ENCODE measurements around the gene EPHB3. TPM values are rescaled to one million over a fixed set of nuclear protein-coding genes. Genes with fewer than 3 reads are reported as not detected.

The EPHB3 gene
- total RNA-seq, 1 donor from 2014 or later, result 17.2 TPM

GRCh38 chr3:184568560-184568923, 7.0 kb downstream of the EPHB3 start:
- H3K36me3 ChIP-seq (ENCODE audit: insufficient read depth, low read length), result no peaks in the 10 kb centered on the region
- no peak for TF ChIP-seq CTCF (IDR thresholded peaks at IDR 0.05; ENCODE audit: insufficient read depth, low read depth, low read length)
- Mint-ChIP-seq H3K36me3 (ENCODE audit: low read depth, unreplicated experiment) (peaks cover 10% of the 10 kb centered on the region), H3K9me3 (ENCODE audit: unreplicated experiment) (no peaks in the 10 kb centered on the region), H3K27me3 (ENCODE audit: low read depth, unreplicated experiment) (no peaks in the 10 kb centered on the region), H3K4me3 (ENCODE audit: unreplicated experiment) (peak overlapping the region; percentile 58), H3K27ac (ENCODE audit: unreplicated experiment) (peak overlapping the region; percentile 75), H3K4me1 (ENCODE audit: low read depth, unreplicated experiment) (peaks cover 43% of the 10 kb centered on the region)
- peak overlapping the region; percentile 86 for H3K4me2 ChIP-seq (ENCODE audit: low read length)
- H3K79me2 ChIP-seq (ENCODE audit: insufficient read depth, low read length), result no peaks in the 10 kb centered on the region
- no peak for FAIRE-seq
- H2AFZ ChIP-seq (ENCODE audit: low read depth, low read length), result peak overlapping the region; percentile 67
- peaks cover 32% of the 10 kb centered on the region for H3K4me1 ChIP-seq (ENCODE audit: insufficient read depth, low read length)
- no peak for DNase-seq (ENCODE audit: low read depth)
- peak overlapping the region; percentile 49 for H3K9ac ChIP-seq (ENCODE audit: low read length)
- H4K20me1 ChIP-seq (ENCODE audit: insufficient read depth, low read length), result no peaks in the 10 kb centered on the region
- peak overlapping the region; percentile 48 for H3K4me3 ChIP-seq (ENCODE audit: insufficient read depth, low read depth, low read length)
- peaks cover 6% of the 10 kb centered on the region for H3K27me3 ChIP-seq (ENCODE audit: insufficient read depth, low read length)
- no peaks in the 10 kb centered on the region for H3K9me3 ChIP-seq (ENCODE audit: insufficient read depth, low read depth, low read length)
- peak overlapping the region; percentile 38 for H3K27ac ChIP-seq (ENCODE audit: low read depth, low read length)

- Histone ChIP-seq H3K4me2 (ENCODE audit: low read length) (peak overlapping the region; percentile 86), H2AFZ (ENCODE audit: low read depth, low read length) (peak overlapping the region; percentile 67), H4K20me1 (ENCODE audit: insufficient read depth, low read length) (no peaks in the 10 kb centered on the region), H3K36me3 (ENCODE audit: insufficient read depth, low read length) (no peaks in the 10 kb centered on the region), H3K79me2 (ENCODE audit: insufficient read depth, low read length) (no peaks in the 10 kb centered on the region), H3K4me3 (ENCODE audit: insufficient read depth, low read depth, low read length) (peak overlapping the region; percentile 48), H3K27ac (ENCODE audit: low read depth, low read length) (peak overlapping the region; percentile 13), H3K4me1 (ENCODE audit: insufficient read depth, low read length) (peaks cover 32% of the 10 kb centered on the region), H3K9me3 (ENCODE audit: insufficient read depth, low read depth, low read length) (no peaks in the 10 kb centered on the region), H3K27me3 (ENCODE audit: insufficient read depth, low read length) (peaks cover under 1% of the 10 kb centered on the region), H3K9ac (ENCODE audit: low read length) (peak overlapping the region; percentile 49)
- FAIRE-seq (no peak), DNase-seq (ENCODE audit: low read depth) (peak; percentile 96)
- Mint-ChIP-seq H3K4me1 (ENCODE audit: low read depth, unreplicated experiment) (peaks cover 43% of the 10 kb centered on the region), H3K36me3 (ENCODE audit: low read depth, unreplicated experiment) (peaks cover 10% of the 10 kb centered on the region), H3K27me3 (ENCODE audit: low read depth, unreplicated experiment) (no peaks in the 10 kb centered on the region), H3K9me3 (ENCODE audit: unreplicated experiment) (no peaks in the 10 kb centered on the region), H3K4me3 (ENCODE audit: unreplicated experiment) (peak overlapping the region; percentile 75), H3K27ac (ENCODE audit: unreplicated experiment) (peak overlapping the region; percentile 66)
- TF ChIP-seq EZH2 (IDR thresholded peaks at IDR 0.05; ENCODE audit: insufficient read depth, low read length), result no peak
- no peak for TF ChIP-seq CTCF (IDR thresholded peaks at IDR 0.05; ENCODE audit: insufficient read depth, low read depth, low read length)
Measured at GRCh38 chr3:184568924-184569829, 7.6 kb downstream of the EPHB3 start.

- Histone ChIP-seq H3K4me3 (ENCODE audit: insufficient read depth, low read depth, low read length) (no peak overlapping the region), H2AFZ (ENCODE audit: low read depth, low read length) (no peak overlapping the region)
- peaks cover 40% of the 10 kb centered on the region for H3K4me1 Mint-ChIP-seq (ENCODE audit: low read depth, unreplicated experiment)
Measured at GRCh38 chr3:184570035-184570434, 8.4 kb downstream of the EPHB3 start.

More at GRCh38 chr3:184570035-184570434, 8.4 kb downstream of the EPHB3 start:
- Histone ChIP-seq H3K27me3 (ENCODE audit: insufficient read depth, low read length) (no peaks in the 10 kb centered on the region), H3K79me2 (ENCODE audit: insufficient read depth, low read length) (no peaks in the 10 kb centered on the region), H3K36me3 (ENCODE audit: insufficient read depth, low read length) (no peaks in the 10 kb centered on the region), H3K4me1 (ENCODE audit: insufficient read depth, low read length) (peaks cover 40% of the 10 kb centered on the region), H3K4me2 (ENCODE audit: low read length) (peak overlapping the region; percentile 86), H3K27ac (ENCODE audit: low read depth, low read length) (no peak overlapping the region), H4K20me1 (ENCODE audit: insufficient read depth, low read length) (no peaks in the 10 kb centered on the region), H3K9ac (ENCODE audit: low read length) (peak overlapping the region; percentile 49), H3K9me3 (ENCODE audit: insufficient read depth, low read depth, low read length) (no peaks in the 10 kb centered on the region)
- FAIRE-seq, result no peak
- H3K36me3 Mint-ChIP-seq (ENCODE audit: low read depth, unreplicated experiment), result peaks cover 10% of the 10 kb centered on the region
- TF ChIP-seq CTCF (IDR thresholded peaks at IDR 0.05; ENCODE audit: insufficient read depth, low read depth, low read length), result no peak
- peak overlapping the region; percentile 62 for H3K27ac Mint-ChIP-seq (ENCODE audit: unreplicated experiment)
- no peaks in the 10 kb centered on the region for H3K27me3 Mint-ChIP-seq (ENCODE audit: low read depth, unreplicated experiment)
- no peaks in the 10 kb centered on the region for H3K9me3 Mint-ChIP-seq (ENCODE audit: unreplicated experiment)
- DNase-seq (ENCODE audit: low read depth), result no peak
- peak overlapping the region; percentile 75 for H3K4me3 Mint-ChIP-seq (ENCODE audit: unreplicated experiment)
